Stimulated activated CD4-positive, alpha-beta T cell treated with anti-CD3 and anti-CD28 coated beads, TNF-alpha, amount 100 ng/mL, for 1 hour (primary cell): Measurements from ENCODE around the gene ATP2B2.
"Not testable (repeated sequence)": the region's sequence is repeated elsewhere in the genome, so short reads cannot be mapped to it uniquely, and the experiment has no call there.

Source experiments
- DNase-seq, 3 donors: peaks; one replicate each; pipeline ENCODE4 v3.0.0-alpha.2; 2020; ENCODE audit warnings: low read depth in 3 of 3, low spot score in 1 of 3

ATP2B2 gene

GRCh38 chr3:10505050-10505790 lies at the start of gene ATP2B2:
ATP2B2 (minus strand) TSS chr3:10505586; CDS start chr3:10449543, 56,043 bp downstream.
- no peak for DNase-seq

- no peak for DNase-seq
Measured at GRCh38 chr3:10554746-10555145, 49.4 kb upstream of the ATP2B2 start.

- DNase-seq: no peak
Measured at GRCh38 chr3:10554236-10554611, 48.8 kb upstream of the ATP2B2 start.

- no peak for DNase-seq
Measured at GRCh38 chr3:10553591-10554235, 48.3 kb upstream of the ATP2B2 start.

- DNase-seq: no peak
Measured at GRCh38 chr3:10552631-10552943, 47.2 kb upstream of the ATP2B2 start.

GRCh38 chr3:10551821-10552630 lies 46.6 kb upstream of the ATP2B2 start:
- peak; percentile 40 to 73 (median 52) for DNase-seq

GRCh38 chr3:10551139-10551538 lies 45.8 kb upstream of the ATP2B2 start:
- DNase-seq: no peak

- no peak for DNase-seq
Measured at GRCh38 chr3:10550705-10551104, 45.3 kb upstream of the ATP2B2 start.

GRCh38 chr3:10549617-10550230 lies 44.3 kb upstream of the ATP2B2 start:
- DNase-seq: no peak

GRCh38 chr3:10548992-10549391 lies 43.6 kb upstream of the ATP2B2 start:
- DNase-seq: no peak

GRCh38 chr3:10547841-10548783 lies 42.7 kb upstream of the ATP2B2 start:
- DNase-seq: no peak

- no peak for DNase-seq
Measured at GRCh38 chr3:10547413-10547812, 42.0 kb upstream of the ATP2B2 start.

GRCh38 chr3:10546820-10547263 lies 41.5 kb upstream of the ATP2B2 start:
- DNase-seq: no peak

GRCh38 chr3:10546181-10546624 lies 40.8 kb upstream of the ATP2B2 start:
- DNase-seq: no peak

GRCh38 chr3:10542518-10542917 lies 37.1 kb upstream of the ATP2B2 start:
- no peak for DNase-seq

- not testable (repeated sequence) for DNase-seq
Measured at GRCh38 chr3:10540347-10540746, 35.0 kb upstream of the ATP2B2 start.

- no peak for DNase-seq
Measured at GRCh38 chr3:10534066-10534465, 28.7 kb upstream of the ATP2B2 start.

GRCh38 chr3:10533737-10534023 lies 28.3 kb upstream of the ATP2B2 start:
- no peak for DNase-seq

- no peak for DNase-seq
Measured at GRCh38 chr3:10532939-10533736, 27.8 kb upstream of the ATP2B2 start.

- no peak for DNase-seq
Measured at GRCh38 chr3:10531031-10531430, 25.6 kb upstream of the ATP2B2 start.
